Astrocyte of the cerebellum (primary cell): ENCODE results near the gene KRTAP10-11.

Source experiments
- DNase-seq: peaks from one replicate; pipeline ENCODE4 v3.0.0-alpha.2; 2011; ENCODE audit warnings: low read depth
- H3K4me3 ChIP-seq: 2 replicates; pipeline ENCODE4 v1.5.1; 2011; ENCODE audit warnings: mild to moderate bottlenecking, low read depth, low read length, moderate library complexity
- in situ Hi-C: cut with HindIII; loops from 2 replicates; pipeline ENCODE4 v1.10.0; 2017; ENCODE audit warnings: low sequenced_read_pairs
- TF ChIP-seq, protein P1 (sequence below): IDR thresholded peaks from 2 replicates; pipeline ENCODE4 v1.5.1; 2012; ENCODE audit warnings: low read length, low read depth, moderate library complexity, mild to moderate bottlenecking; ENCODE audit errors: missing control alignments

KRTAP10-11 gene

DNA sequence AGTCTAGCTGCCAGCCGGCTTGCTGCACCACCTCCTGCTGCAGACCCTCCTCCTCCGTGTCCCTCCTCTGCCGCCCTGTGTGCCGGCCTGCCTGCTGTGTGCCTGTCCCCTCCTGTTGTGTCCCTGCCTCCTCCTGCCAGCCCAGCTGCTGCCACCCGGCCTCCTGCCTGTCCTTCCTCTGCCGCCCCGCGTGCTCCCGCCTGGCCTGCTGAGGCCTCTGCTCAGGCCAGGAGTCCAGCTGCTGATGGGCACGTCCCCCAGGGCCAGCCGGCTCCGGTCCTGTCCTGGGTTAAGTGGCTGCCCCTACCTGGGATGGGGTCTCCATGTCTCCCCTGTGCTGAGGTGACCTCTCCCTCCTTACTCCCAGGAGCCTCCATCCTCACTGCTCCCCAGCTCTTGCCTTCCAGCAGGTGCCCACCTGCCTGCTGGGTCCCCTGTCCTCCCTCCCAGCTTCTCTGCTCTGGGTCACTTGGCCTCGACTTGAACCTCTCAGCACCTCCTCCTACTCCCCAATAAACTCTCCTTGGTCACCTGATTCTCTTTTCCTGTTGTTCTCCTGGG is 33.5 kb upstream of the KRTAP10-11 start:
- TF ChIP-seq, protein P1, sequence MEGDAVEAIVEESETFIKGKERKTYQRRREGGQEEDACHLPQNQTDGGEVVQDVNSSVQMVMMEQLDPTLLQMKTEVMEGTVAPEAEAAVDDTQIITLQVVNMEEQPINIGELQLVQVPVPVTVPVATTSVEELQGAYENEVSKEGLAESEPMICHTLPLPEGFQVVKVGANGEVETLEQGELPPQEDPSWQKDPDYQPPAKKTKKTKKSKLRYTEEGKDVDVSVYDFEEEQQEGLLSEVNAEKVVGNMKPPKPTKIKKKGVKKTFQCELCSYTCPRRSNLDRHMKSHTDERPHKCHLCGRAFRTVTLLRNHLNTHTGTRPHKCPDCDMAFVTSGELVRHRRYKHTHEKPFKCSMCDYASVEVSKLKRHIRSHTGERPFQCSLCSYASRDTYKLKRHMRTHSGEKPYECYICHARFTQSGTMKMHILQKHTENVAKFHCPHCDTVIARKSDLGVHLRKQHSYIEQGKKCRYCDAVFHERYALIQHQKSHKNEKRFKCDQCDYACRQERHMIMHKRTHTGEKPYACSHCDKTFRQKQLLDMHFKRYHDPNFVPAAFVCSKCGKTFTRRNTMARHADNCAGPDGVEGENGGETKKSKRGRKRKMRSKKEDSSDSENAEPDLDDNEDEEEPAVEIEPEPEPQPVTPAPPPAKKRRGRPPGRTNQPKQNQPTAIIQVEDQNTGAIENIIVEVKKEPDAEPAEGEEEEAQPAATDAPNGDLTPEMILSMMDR, result no peak

DNA sequence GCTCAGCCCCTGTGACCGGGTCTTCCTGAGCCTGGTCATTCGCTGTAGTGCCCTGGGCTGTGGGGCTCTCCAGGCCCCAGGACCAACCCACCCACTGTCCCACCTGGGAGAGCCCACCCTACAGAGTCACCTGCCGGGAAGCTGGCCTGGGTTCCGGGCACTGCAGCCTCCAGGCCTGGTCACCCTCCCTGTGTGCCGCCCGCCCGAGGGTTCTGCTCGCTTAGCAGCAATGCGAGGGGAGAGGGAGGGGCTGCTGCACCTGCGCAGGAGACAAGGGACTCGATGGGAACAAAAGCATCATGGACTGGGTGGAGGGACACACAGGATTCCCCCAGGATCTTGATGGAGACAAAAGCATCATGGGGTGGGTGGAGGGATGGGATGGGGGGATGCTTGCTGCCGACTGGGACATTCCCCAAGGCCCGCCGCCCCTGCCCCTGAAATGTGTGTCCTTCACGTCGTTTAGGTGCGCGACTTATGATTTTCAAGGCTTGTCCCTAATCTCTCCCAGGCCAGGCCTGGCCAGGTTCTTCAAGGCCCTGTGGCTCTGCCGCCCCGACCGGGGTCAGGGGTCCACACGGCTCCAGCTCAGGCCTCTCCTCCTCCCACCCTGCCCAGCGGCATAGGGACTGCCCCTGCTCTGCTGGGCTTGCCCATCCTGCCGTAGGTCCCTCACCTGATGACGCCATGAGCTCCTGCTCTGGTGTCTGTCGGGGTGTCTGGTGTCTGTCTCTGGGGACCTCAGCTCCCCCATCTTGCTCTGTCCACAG is 32.6 kb upstream of the KRTAP10-11 start:
- in situ Hi-C loops, result no loop called here
- DNase-seq, result no peak
- TF ChIP-seq, protein P1, result no peak
- H3K4me3 ChIP-seq, result no peak overlapping the region

More for the DNA sequence above, 33.5 kb upstream of the KRTAP10-11 start:
- DNase-seq, result no peak
- H3K4me3 ChIP-seq, result no peak overlapping the region
- in situ Hi-C loops, result no loop called here

DNA sequence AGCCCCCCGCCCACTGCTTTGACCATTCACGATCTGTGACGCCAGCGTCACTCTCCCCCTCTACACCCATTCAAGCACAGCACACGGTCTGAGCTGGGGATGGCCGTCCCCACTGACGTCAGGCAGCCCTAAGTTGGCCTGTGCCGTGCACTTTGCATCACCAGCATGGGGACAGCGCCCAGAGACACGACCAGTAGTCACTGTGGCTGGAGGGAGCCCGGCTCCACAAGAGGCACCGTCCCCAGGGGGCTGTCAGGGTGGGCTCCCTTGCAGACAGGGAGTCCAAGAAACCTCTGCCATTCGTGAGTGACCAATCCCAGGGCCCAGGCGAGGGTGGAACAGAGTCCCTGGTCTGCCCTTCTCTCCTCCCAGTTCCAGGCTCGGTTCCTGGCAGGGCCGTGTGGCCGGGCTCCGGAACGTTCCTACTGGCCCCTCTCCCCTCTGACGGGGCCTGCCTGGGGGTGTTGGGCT is 32.0 kb upstream of the KRTAP10-11 start:
- no peak for DNase-seq
- TF ChIP-seq, protein P1, result no peak
- in situ Hi-C loops, result no loop called here
- H3K4me3 ChIP-seq, result no peak overlapping the region

DNA sequence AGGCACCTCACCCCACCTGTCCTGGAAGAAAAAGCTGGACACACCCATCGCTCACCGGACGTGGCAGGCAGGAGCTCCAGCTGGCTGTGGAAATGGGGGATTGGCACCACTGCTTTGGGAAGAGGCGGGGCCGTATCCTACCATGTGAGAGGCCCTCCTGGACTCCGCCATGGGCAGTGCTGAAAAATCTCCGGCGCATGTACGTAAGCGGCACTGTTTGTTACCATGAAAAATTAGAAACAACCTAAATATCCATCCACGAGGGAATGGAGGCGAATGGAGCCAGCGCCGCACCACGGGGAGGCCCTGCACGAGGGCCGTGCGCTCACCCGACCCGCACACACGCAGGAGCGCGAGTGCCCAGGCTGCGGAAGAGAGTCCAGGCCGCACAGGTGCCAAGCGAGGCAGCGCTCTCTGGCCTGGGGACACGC is 31.2 kb upstream of the KRTAP10-11 start:
- TF ChIP-seq, protein P1, result no peak
- H3K4me3 ChIP-seq, result no peak overlapping the region
- in situ Hi-C loops, result no loop called here
- DNase-seq, result no peak

DNA sequence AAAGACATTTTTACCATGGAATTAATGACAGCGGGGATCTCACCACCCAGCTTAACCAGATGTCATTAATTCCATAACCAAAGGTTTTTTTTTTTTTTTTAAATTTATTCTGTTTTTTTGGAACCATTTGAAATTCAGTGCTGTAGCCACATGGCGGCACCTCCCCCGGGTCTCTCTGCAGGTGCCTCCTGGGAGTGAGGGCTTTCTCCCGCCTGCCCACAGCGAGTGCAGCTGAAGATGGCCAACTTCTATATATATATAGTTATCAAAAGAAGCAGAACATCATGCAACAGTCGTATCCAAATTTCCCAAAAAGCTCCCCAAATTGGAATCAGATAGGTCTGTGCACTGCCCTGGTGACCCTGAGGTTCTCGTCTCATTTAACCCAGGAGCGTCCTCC is 30.7 kb upstream of the KRTAP10-11 start:
- no peak overlapping the region for H3K4me3 ChIP-seq
- no peak for DNase-seq
- TF ChIP-seq, protein P1, result no peak
- in situ Hi-C loops, result no loop called here

DNA sequence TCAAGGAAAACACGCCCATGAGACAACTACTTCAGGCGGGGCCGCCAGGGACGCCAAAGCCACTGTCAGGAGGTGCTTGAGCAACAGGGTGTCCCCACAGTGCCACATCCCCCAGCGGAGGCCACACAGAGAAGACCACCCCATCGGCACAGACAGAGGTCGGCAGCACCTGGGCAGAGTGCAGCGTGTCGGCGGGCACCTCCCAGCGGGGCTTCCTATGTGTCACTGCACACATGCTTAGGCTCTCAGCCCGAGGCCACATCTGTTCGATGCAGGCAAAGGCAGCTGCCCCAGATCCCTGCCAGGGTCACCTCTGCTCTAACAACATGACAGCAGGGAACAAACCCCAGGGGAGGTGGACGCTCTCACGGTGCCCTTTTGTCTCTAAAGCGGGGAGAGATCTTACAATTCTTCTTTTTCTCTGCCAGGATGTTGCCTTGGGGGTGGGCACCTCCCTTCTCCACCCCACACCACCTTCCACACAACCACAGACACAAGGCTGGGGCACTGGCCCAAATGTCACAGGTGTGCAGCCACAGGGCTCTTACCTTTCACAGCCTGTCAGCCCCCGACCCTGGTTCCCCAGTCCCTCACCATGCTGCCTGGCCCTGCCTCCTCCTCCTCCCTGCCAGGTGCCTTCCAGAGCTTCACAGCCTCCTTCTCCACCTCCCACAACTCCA is 30.2 kb upstream of the KRTAP10-11 start:
- in situ Hi-C loops, result no loop called here
- no peak for DNase-seq
- TF ChIP-seq, protein P1, result no peak
- H3K4me3 ChIP-seq, result no peak overlapping the region
